ENCODE data around the gene RBX1. TPM values are rescaled to one million over a fixed set of nuclear protein-coding genes. Genes with fewer than 3 reads are reported as not detected.

The RBX1 gene
- total RNA-seq, 1 donor from 2014 or later: 50.6 TPM

Other genes with a start within 250 kb of the RBX1 start
- 62.1 TPM for gene SLC25A17, start 132.0 kb upstream of the RBX1 start, total RNA-seq
- gene ST13, start 94.7 kb upstream of the RBX1 start, total RNA-seq: 46.0 TPM
- gene XPNPEP3, start 94.2 kb upstream of the RBX1 start, total RNA-seq: 1.1 TPM
- not detected for gene DNAJB7, start 89.3 kb upstream of the RBX1 start, total RNA-seq
- 47.7 TPM for gene EP300, start 141.2 kb downstream of the RBX1 start, total RNA-seq

Measured in ascending aorta (tissue), 1 donor.